Stimulated activated naive CD4-positive, alpha-beta T cell (primary cell): ENCODE data around the gene PTH2.
A peak's percentile ranks its signal among the peaks of the same experiment; 100 is the strongest.

ENCODE experiments used
- DNase-seq, 6 experiments: peaks; one replicate each; lab custom pipeline; 2025; lab: John Stamatoyannopoulos, UW

Gene PTH2

GRCh38 chr19:49431330-49431749 is 8.1 kb upstream of the PTH2 start:
- DNase-seq = peak in 2 of 6 experiments; percentile 8 to 39

DNA sequence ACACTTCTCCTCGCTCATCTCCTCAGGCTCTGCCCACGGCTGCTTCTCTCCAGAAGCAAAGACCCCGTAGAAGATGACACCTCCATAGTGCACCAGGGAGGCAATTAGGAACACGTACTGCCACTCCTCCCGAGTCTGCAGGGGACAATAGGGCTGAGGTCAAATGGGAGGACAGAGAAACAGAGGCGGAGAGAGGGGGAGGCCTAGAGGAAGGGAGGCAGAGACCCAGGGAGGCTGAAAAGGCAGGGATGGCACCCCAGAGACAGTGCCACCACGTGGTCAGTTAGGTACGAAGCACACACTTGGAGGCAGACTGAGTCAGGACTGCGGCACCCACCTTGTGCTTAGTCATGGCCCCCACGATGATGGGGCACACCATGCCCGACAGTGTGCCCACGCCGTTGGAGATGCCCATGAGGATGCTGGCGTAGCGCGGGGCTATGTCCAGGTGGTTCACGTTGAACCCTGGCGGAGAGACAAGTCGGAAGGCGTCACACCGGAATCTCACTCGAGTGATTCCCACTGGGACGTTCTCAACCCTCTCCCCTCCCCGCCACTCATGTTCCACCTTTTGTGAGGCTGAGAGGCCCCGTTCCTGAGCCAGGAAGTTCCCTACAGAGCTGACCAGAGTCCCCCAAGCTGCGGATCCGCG is 7.6 kb upstream of the PTH2 start:
- DNase-seq = peak in 1 of 6 experiments; percentile 11

GRCh38 chr19:49430172-49430677 is 7.0 kb upstream of the PTH2 start:
- no peak for DNase-seq

GRCh38 chr19:49428547-49429451 is 5.6 kb upstream of the PTH2 start:
- DNase-seq = no peak

GRCh38 chr19:49427855-49428546 is 4.8 kb upstream of the PTH2 start:
- DNase-seq = peak in 3 of 6 experiments; percentile 26 to 31 (median 28)

DNA sequence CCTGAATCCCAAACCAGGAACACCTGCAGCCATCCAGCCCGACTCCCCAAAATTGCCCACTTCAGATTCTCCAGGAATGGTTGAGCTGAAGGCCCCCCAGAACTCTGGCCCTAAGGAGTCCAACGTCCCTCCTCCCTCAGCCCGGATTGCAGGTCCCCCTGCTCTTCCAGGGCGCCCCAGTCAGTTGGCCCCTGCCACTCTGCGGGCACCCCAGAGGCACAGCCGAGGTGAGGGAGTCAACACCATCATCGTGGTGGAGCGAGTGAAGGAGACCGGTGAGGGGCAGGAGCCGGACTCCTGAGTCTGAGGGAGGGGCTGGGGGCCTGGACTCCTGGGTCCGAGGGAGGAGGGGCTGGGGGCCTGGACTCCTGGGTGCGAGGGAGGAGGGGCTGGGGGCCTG is 4.1 kb upstream of the PTH2 start:
- no peak for DNase-seq

DNA sequence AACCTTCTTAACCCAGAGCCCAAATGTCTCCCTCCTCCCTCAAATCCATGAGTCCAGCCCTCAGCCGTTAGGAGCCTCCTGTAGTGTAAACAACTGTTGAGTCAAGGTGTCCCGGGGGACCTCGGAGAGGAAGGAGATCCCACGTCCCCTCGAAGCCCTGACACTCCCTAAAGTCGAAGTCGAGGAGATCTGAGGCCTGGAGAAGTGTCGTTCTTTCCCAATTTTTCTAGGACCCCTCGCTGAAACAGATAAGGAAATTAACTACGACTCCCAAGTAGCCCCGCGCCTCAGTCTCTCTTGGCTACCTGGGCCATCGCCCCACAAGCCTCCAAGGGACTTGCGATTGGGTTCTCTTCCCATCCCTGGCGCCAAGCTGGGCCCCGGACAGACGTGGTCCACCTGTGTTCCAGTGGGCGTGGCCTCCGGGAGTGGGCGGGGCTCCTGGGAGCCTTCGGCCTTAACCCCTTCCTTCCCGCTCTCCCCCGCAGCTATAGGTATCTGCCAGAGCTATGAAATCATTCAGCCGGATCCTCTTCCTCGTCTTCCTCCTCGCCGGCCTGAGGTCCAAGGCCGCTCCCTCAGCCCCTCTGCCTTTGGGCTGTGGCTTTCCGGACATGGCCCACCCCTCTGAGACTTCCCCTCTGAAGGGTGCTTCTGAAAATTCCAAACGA is 2.8 kb upstream of the PTH2 start:
- peak in 2 of 6 experiments; percentile 13 to 19 for DNase-seq

DNA sequence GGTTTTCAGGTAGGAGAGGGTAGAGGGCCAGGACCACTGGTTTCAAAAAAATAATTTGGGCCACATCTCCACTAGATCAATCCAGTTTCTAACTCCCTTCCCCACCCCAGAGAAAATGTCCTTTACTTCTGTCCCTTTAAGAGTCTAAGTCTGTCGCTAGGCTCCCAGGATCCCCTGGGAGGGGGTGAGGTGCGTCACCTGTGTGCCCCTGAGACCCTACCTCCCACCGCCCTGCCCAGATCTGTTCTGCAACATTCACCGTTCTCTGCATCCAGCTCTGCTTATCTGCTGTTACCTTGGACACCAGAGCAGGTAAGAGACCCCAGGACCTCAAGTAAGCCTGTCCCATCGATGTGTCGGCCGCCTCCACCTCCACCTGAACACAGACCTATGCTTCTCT is 1.9 kb upstream of the PTH2 start, which contains the start of gene GFY:
Gene GFY (plus strand): TSS at position 211 of the 400 bp plus-strand sequence. CDS start 1,043 bp downstream, outside the sequence.
- DNase-seq = no peak

DNA sequence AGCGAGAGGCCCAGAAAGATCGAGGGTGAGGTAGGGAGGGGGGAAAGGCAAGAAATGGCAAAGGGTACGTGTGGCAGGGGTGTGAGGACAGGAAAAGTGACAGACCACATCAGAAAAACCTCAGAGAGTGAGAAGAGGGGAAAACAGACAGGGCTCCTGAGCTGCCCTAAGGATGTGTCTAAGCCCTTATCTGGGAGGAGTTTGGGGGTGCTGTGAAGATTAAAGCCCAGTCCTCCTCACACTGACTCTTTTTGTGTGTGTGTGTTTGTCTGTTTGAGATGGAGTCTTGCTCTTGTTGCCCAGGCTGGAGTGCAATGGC is 703 bp upstream of the PTH2 start:
- peak in 3 of 6 experiments; percentile 20 to 36 (median 31) for DNase-seq

- peak in 3 of 6 experiments; percentile 28 to 51 (median 33) for DNase-seq
Measured at GRCh38 chr19:49422407-49423070, 702 bp downstream of the PTH2 start.

DNA sequence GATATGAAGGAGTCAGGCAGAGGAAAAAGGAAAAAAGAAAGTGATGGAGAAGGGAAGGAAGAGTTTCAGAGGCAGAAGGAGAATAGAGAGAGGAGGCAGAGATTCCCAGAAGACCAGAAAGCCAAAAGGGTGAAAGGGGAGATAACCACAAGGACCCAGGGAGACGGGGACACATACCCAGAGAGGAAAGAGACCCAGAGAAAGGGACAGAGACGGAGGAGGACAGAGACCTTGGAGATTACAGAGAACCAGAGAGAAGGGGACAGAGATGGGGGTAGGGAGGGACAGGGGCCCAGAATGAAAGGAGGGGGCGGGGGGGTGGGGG is 1.4 kb downstream of the PTH2 start:
- DNase-seq = no peak

GRCh38 chr19:49421039-49421877 is 2.0 kb downstream of the PTH2 start:
- DNase-seq = peak in 3 of 6 experiments; percentile 21 to 40 (median 29)

GRCh38 chr19:49420227-49420626 is 3.0 kb downstream of the PTH2 start:
- no peak for DNase-seq

GRCh38 chr19:49419173-49419572 is 4.1 kb downstream of the PTH2 start:
- DNase-seq = no peak

- DNase-seq = no peak
Measured at GRCh38 chr19:49418511-49418910, 4.7 kb downstream of the PTH2 start.

GRCh38 chr19:49417088-49417487 is 6.2 kb downstream of the PTH2 start:
- DNase-seq = no peak

DNA sequence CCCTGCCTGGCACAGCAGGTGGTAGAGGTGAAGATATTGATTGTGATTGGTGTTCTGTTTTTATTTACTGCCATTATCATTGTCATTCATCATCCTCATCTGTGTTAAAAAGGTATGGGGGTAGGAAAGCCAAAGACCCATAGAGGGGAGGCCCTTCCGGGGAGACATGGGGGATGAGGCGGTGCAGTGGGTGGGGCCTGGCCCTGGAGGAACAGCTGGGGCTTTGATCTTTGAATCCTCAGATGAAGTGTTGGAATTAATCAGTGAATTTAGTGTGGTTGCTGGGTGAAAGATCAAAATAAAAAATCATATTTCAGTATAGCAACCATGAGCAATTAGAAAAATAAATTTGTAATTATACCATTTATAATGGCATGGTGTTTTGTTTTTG is 7.4 kb downstream of the PTH2 start:
- no peak for DNase-seq

GRCh38 chr19:49415102-49415809 is 8.0 kb downstream of the PTH2 start:
- no peak for DNase-seq

DNA sequence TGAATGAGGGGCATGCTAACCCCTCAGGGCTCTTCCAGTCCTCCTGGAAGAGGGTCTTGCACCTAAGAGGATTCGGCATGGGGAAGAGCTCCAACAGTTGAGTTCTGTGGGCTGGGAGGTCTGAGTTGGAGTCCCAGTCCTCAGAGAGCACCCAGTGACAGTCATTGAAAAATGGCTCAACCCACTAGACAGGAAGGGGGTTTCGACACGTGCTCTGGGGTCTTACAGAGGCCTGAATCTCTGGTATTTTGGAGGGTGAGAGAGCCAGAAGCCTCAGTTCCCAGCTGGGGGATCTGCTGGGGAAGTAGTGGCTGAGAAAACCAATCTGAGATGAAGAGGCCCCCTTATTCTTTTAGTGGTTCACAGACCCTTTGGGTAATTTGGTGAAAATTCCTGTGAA is 9.0 kb downstream of the PTH2 start:
- no peak for DNase-seq

DNA sequence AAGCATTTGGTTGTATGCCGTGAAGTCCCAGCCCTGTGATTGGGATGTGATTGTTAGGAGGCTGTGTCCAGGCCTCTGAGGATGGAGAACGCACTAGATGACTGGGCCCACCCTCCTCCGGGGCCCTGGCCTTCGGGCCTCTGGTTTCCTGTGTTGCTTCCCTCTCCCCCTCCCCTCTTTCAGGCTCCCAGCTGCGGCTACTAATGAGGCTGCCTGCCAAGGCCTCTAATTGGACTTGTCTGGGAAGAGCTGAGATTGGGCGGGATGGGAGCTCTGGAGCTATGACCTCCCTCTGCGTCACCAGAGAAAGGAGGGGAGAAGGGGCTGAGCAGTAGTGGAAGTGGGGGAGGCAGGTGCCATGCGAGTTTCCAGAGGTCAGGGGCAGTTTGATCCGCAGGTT is 9.9 kb downstream of the PTH2 start:
- no peak for DNase-seq
